Epithelial cell of proximal tubule (primary cell): Measurements from ENCODE around the gene MEPCE. TPM values are rescaled to one million over a fixed set of nuclear protein-coding genes. Genes with fewer than 3 reads are reported as not detected.
"Not testable (repeated sequence)": the region's sequence is repeated elsewhere in the genome, so short reads cannot be mapped to it uniquely, and the experiment has no call there.

Experiments used
- DNase-seq: peaks from one replicate; pipeline ENCODE4 v3.0.0-alpha.2; 2011; ENCODE audit warnings: low read depth
- H3K4me3 ChIP-seq: 2 replicates; pipeline ENCODE4 v1.5.1; 2011; ENCODE audit warnings: low read depth, mild to moderate bottlenecking, low read length
- total RNA-seq: library from RNA; depleted of rRNA; stranded (reverse); fragments of >200 nt; gene quantifications from 2 replicates; pipeline ENCODE4 v1.2.3, GENCODE V29; 2015
- TF ChIP-seq, protein P1 (sequence below): conservative IDR thresholded peaks from 2 replicates; pipeline ENCODE4 v1.5.1; 2012; ENCODE audit warnings: low read depth, mild to moderate bottlenecking, low read length

The MEPCE gene
- total RNA-seq, 1 donor from 2014 or later = 34.1 TPM

DNA sequence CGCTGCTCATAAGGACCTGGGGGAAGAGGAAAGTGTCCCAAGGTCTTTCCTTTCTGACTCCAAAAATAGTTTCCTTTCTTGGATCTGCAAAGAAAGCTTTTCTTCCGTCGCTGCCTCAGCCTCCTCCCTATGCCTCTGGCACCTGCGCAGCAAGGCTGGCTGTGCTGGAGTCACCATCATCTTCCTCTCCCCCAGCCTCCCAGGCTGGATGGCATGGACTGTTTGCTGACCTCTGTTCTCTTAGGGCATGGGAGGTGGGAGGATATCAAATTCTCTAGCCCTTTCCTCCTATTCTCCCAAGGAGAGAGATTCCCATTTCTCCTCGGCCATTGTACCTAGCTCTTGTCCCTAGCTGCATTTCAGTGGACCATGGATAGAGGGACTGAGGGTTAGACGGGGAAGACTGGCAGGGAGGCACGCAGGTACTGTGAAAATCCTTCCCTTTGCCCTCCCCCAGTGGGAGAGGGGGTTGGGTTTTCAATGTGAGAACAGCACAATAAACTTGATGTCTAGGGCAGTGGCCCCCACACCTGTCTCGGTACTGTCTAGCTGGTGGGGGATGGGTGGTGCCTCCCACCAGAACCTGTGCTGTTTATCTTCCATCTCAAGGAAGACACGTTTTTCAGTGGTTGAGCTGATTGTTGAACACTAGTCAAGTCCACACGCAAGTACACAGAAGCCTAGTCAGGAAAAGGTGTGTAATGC lies 4.1 kb downstream of the MEPCE start:
- H3K4me3 ChIP-seq = no peak overlapping the region
- DNase-seq = no peak
- TF ChIP-seq, protein P1, sequence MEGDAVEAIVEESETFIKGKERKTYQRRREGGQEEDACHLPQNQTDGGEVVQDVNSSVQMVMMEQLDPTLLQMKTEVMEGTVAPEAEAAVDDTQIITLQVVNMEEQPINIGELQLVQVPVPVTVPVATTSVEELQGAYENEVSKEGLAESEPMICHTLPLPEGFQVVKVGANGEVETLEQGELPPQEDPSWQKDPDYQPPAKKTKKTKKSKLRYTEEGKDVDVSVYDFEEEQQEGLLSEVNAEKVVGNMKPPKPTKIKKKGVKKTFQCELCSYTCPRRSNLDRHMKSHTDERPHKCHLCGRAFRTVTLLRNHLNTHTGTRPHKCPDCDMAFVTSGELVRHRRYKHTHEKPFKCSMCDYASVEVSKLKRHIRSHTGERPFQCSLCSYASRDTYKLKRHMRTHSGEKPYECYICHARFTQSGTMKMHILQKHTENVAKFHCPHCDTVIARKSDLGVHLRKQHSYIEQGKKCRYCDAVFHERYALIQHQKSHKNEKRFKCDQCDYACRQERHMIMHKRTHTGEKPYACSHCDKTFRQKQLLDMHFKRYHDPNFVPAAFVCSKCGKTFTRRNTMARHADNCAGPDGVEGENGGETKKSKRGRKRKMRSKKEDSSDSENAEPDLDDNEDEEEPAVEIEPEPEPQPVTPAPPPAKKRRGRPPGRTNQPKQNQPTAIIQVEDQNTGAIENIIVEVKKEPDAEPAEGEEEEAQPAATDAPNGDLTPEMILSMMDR = no peak

DNA sequence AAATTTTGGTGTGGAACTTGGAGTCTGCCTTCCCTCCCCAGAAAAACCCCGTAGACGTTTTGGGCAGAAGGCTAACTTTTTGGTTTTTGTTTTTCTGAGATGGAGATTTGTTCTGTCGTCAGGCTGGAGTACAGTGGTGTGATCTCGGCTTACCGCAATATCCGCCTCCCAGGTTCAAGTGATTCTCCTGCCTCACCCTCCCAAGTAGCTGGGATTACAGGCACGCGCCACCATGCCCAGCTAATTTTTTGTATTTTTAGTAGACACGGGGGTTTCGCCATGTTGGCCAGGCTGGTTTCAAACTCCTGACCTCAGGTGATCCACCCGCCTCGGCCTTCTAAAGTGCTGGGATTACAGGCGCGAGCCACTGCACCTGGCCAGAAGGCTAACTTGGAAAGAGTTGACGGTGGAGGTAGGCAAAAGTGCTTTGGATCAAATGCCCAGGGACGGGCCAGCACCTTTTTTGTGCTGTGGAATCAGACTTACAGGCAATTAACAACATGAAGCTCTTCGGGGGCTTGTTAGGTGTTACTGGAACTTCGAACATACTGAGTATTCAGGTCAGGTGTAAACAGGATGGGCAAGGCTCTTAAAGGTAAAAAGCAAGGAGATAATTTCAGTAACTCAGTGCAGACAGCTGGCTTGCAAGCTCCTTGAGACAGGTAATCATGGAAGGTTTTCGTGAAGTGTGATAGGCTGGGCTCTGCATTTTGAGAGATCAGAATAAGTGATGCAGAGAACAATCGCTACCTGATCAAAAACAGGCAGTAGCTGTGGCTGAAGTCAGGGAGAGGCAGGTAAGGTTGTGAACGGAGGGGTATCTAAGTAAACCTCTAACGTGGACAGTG lies 4.9 kb downstream of the MEPCE start:
- TF ChIP-seq, protein P1 = no peak
- DNase-seq = no peak
- peak overlapping the region; percentile 83 for H3K4me3 ChIP-seq

DNA sequence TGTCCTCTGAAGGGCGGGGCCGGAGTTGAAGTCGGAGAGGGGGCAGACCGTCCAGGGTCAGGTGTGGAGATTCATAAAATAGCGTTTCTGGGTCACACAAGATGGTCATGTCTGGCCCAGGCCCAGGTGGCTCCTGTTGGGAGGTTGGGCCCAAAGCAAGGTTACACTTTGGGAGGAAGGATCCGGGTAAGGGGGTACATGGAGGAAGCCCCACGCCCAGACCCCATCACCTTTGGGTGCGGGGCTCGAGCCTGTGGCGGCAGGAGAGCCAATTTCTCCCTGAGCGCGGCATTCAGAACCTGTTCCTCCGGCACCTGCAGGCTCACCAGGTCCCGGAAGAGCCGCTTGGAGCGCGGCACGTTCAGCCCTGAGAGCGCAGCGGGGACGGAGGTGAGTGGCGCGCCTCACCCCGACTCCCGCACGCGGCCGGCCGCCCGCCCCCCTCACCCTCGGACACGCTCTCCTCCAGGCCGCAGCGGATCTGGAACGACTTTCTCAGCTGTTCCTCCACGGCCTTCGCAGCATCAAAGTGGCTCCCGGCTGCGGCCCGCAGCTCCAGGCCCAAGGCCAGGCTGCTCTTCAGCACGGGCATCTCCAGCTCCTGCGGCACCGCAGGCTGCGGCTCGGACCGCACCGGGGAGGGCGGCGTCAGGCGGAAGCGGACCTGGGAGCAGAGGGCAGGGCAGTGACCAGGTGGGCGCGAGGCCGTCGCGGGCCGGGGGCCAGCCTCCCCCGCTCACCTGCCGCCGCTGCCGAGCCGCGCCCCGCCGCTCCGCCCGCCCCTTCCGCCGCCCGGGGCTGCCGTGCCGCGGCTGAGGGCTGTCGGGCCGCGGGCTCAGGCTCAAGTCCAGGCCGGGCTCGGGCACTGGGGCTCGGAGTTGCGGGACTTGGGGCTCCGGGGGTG lies 6.0 kb downstream of the MEPCE start:
- H3K4me3 ChIP-seq = peak overlapping the region; percentile 83
- no peak for DNase-seq
- TF ChIP-seq, protein P1 = no peak

DNA sequence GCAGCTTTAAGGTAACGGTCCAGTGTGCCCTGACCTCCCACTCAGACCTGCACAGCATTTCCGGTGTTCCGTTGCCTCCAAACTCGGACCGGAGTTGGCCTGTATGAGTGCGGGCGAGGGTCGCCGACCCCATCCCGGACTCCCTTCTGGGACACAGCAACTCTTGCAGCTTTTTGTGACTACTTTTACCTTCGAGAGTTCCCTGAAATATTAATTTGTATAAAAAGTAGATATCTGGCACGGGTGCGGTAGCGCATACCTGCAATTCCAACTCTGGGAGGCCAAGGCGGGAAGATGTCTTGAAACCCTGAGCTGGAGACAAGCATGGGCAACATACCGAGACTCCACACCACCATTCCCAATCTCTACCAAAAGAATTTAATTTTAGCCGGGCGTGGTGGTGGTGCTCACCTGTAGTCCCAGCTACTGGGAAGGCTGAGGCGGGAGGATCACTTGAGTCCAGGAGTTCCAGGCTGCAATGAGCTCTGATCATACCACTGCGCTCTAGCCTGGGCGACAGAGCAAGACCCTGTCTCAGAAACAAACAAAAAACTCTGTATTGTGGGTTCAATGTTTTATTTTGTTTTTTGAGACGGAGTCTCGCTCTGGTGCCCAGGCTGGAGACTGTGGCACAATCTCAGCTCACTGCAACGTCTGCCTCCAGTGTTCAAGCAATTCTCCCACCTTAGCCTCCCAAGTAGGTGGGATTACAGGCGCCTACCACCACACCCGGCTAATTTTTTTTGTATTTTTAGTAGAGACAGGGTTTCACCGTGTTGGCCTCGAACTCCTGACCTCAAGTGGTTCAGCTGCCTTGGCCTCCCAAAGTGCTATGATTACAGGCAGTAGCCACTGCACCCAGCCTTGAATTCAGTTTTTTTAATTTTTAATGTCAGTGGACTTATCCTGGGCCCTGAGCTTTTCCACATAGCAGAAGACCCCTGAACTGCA lies 7.8 kb downstream of the MEPCE start:
- DNase-seq = no peak
- peak overlapping the region; percentile 83 for H3K4me3 ChIP-seq
- TF ChIP-seq, protein P1 = no peak

DNA sequence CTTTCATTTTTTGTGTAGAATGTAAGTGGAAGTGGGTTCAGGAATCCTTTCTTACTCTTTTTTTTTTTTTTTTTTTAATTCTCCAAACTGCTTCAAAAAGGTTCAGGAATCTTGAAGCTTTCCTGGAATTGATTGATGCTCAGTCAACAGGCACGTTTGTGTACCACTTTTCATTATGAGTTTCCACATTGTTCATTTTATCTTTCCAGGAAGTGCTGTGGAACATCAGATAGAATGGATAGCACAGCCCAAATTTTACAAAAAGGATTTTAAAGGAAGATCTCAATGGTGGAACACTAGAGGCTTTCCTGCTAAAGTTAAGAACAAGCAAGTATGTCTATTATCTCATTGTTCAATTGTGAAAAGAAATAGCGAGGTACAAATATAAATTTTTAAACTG lies 8.5 kb downstream of the MEPCE start:
- TF ChIP-seq, protein P1 = no peak
- no peak for DNase-seq

DNA sequence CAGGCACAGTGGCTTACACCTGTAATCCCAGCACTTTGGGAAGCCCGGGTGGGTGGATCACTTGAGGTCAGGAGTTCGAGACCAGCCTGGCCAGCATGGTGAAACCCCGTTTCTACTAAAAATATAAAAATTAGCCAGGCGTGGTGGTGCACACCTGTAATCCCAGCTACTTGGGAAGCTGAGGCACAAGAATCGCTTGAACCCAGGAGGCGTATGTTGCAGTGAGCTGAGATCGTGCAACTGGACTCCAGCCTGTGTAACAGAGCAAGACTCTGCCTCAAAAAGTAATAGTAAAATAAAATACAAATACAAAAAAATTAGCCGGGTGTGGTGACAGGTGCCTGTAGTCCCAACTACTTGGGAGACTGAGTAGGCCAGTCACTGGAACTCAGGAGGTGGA lies 9.1 kb downstream of the MEPCE start:
- DNase-seq, H3K4me3 ChIP-seq: not testable (repeated sequence)

More for the DNA sequence above, 8.5 kb downstream of the MEPCE start:
- no peak overlapping the region for H3K4me3 ChIP-seq

DNA sequence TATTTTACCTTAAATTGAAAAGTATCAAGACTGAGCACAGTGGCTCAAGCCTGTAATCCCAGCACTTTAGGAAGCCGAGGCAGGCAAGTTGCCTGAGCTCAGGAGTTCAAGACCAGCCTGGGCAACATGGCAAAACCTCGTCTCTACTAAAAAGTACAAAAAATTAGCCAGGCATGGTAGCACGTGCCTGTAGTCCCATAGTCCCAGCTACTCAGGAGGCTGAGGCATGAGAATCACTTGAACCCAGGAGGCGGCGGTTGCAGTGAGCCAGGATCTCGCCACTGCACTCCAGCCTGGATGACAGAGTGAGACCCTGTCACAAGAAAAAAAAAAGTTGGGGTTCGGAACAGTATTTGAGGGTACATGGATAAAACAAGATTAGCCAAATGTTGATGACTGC lies 9.6 kb downstream of the MEPCE start:
- H3K4me3 ChIP-seq, DNase-seq: not testable (repeated sequence)
